Natural killer cell (primary cell): ENCODE data around the gene ARHGDIA. TPM values are rescaled to one million over a fixed set of nuclear protein-coding genes. Genes with fewer than 3 reads are reported as not detected.

Experiments
- ATAC-seq, 3 donors: fragments of 150-1000 bp in 2 of 3; fragments of 200-7000 bp in 1 of 3; cut with Tn5 transposase; 1 replicate in 1 of 3; 2 replicates in 2 of 3; pipeline ENCODE4 v1.10.0; 2021; ENCODE audit warnings: mild to moderate bottlenecking in 2 of 3, moderate library complexity in 2 of 3
- DNase-seq, 2 donors: peaks; one replicate each; pipeline versions ENCODE4 v3.0.0 to v3.0.0-alpha.2; 2013 to 2021; ENCODE audit warnings: mixed read lengths in 1 of 2
- H3K27ac ChIP-seq: one replicate; pipeline ENCODE4 v1.5.1; 2013; ENCODE audit warnings: mild to moderate bottlenecking, low read length
- H3K27me3 ChIP-seq: one replicate; pipeline ENCODE4 v1.6.1; 2013; ENCODE audit warnings: low read length; ENCODE audit not compliant: control insufficient read depth, insufficient read depth
- H3K36me3 ChIP-seq: one replicate; pipeline ENCODE4 v1.6.1; 2013; ENCODE audit warnings: low read length; ENCODE audit not compliant: control insufficient read depth, insufficient read depth
- H3K4me1 ChIP-seq: one replicate; pipeline ENCODE4 v1.6.1; 2013; ENCODE audit warnings: low read length; ENCODE audit not compliant: control insufficient read depth, insufficient read depth
- H3K4me3 ChIP-seq: one replicate; pipeline ENCODE4 v1.5.1; 2013; ENCODE audit warnings: low read length
- H3K9me3 ChIP-seq: one replicate; pipeline ENCODE4 v1.6.1; 2013; ENCODE audit warnings: low read length; ENCODE audit not compliant: control insufficient read depth, insufficient read depth
- H3K27ac Mint-ChIP-seq, 2 donors: one replicate each; pipeline ENCODE4 v1.8.0; 2022; ENCODE audit warnings: mild to moderate bottlenecking in 2 of 2, mixed read lengths in 2 of 2, moderate library complexity in 1 of 2
- H3K27me3 Mint-ChIP-seq, 2 donors: one replicate each; pipeline ENCODE4 v1.8.0; 2022; ENCODE audit warnings: low read depth in 2 of 2, mixed read lengths in 2 of 2
- H3K36me3 Mint-ChIP-seq: one replicate; pipeline ENCODE4 v1.8.0; 2022; ENCODE audit warnings: mixed read lengths
- H3K4me1 Mint-ChIP-seq, 2 donors: one replicate each; pipeline ENCODE4 v1.8.0; 2022; ENCODE audit warnings: mixed read lengths in 2 of 2
- H3K4me3 Mint-ChIP-seq: one replicate; pipeline ENCODE4 v1.8.0; 2022; ENCODE audit warnings: mild to moderate bottlenecking, moderate library complexity, mixed read lengths
- H3K9me3 Mint-ChIP-seq, 2 donors: one replicate each; pipeline ENCODE4 v1.8.0; 2022; ENCODE audit warnings: mixed read lengths in 2 of 2
- WGBS: methylation state at CpG from one replicate; pipeline ENCODE4 v1.1.7; 2013; ENCODE audit warnings: missing lambda C conversion rate; ENCODE audit not compliant: insufficient coverage; 5-methylcytosine and 5-hydroxymethylcytosine counted together
- intact Hi-C: fragments of 100-400 bp; cut with micrococcal nuclease; formaldehyde crosslinking; loops from one replicate; pipeline ENCODE4 v1.14.2; 2022
- total RNA-seq, 4 donors: library from RNA; stranded (reverse); fragments of 120-200 nt in 1 of 4; gene quantifications; one replicate each; pipeline versions ENCODE4 v1.2.3 to v1.2.4, GENCODE V29; 2013 to 2022
- TF ChIP-seq, protein P1 (sequence below): fragments of 200-600 bp; IDR thresholded peaks from one replicate; pipeline ENCODE4 v1.8.0; 2022; ENCODE audit warnings: antibody characterized with exemption

The ARHGDIA gene
- total RNA-seq, 3 donors from 2014 or later (not counting 1 experiment from before 2014, with no cell fraction given): 600 to 824 (median 689) TPM

DNA sequence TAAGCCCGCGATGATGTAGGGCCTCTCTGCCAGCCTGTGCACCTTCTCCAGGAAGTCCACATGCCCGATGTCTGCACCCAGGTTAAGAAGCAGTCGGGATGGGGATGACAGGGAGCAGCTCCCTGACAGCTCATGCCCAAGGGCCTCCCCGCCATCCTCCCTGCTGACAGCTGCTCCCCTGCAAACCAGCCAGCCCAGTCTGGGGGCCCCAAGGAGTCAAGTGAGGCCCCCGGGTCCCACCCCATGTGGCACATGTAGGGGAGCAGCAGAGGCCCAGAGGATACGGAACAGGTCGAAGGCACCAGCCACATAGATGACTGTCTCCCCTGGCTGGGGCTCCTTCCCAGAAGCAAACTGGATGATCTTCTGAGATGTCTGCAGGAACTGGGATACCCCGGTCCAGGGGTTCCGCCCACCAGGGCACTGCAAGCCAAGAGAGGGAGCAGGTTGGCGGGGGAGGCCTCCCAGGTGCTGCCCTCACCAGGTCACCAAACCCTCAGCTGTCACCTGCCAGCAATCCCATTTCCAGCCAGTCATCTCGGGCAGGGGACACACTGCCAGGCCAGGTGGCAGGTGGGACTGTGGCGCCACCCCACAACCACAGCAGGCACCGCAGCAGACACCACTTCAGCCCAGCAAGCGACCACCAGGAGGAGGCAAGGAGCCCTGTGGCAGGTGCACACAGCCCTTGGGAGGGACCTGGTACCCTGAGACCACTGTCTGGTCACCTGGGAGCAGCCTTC is 35.5 kb upstream of the ARHGDIA start:
- Histone ChIP-seq H3K4me1 (peaks cover 17% of the 10 kb centered on the region), H3K9me3 (no peaks in the 10 kb centered on the region), H3K27ac (no peak overlapping the region), H3K4me3 (no peak overlapping the region), H3K27me3 (peaks cover 5% of the 10 kb centered on the region), H3K36me3 (peaks cover 22% of the 10 kb centered on the region)
- 94% methylated on average over 15 of the region's 15 CpGs for WGBS
- no peak for ATAC-seq
- no peak overlapping the region for H3K4me3 Mint-ChIP-seq
- no peak overlapping the region for H3K27ac Mint-ChIP-seq
- peaks cover 0 to 12% of the 10 kb centered on the region in 2 donors for H3K4me1 Mint-ChIP-seq
- intact Hi-C loops: no loop called here
- no peaks in the 10 kb centered on the region for H3K9me3 Mint-ChIP-seq
- no peak for DNase-seq
- no peaks in the 10 kb centered on the region for H3K27me3 Mint-ChIP-seq
- H3K36me3 Mint-ChIP-seq: no peaks in the 10 kb centered on the region
- TF ChIP-seq, protein P1, sequence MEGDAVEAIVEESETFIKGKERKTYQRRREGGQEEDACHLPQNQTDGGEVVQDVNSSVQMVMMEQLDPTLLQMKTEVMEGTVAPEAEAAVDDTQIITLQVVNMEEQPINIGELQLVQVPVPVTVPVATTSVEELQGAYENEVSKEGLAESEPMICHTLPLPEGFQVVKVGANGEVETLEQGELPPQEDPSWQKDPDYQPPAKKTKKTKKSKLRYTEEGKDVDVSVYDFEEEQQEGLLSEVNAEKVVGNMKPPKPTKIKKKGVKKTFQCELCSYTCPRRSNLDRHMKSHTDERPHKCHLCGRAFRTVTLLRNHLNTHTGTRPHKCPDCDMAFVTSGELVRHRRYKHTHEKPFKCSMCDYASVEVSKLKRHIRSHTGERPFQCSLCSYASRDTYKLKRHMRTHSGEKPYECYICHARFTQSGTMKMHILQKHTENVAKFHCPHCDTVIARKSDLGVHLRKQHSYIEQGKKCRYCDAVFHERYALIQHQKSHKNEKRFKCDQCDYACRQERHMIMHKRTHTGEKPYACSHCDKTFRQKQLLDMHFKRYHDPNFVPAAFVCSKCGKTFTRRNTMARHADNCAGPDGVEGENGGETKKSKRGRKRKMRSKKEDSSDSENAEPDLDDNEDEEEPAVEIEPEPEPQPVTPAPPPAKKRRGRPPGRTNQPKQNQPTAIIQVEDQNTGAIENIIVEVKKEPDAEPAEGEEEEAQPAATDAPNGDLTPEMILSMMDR: no peak

DNA sequence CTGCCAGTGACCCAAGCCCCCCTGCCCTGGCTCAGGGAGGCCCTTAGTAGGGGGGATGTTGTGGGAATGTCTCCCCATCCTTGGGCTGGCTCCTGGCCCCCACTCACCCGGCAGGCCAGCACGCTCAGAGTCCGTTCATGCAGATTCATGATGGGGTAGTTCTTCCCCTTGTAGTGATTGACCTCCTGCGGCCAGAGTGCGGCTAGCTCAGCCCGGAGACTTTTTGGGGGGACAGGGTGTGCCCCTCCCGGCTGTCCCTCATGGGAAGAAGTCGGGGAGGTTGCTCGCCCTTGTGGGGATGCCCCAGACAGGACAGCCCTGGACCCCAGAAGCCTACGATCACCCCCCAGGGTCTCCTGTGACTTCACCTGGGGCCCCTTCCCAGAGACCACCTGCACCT is 34.9 kb upstream of the ARHGDIA start:
- H3K9me3 Mint-ChIP-seq: no peaks in the 10 kb centered on the region
- intact Hi-C loops: no loop called here
- H3K4me3 ChIP-seq: no peak overlapping the region
- peaks cover 18% of the 10 kb centered on the region for H3K4me1 ChIP-seq
- H3K27me3 Mint-ChIP-seq: peaks cover 3% of the 10 kb centered on the region in 2 donors
- peaks cover 0 to 10% of the 10 kb centered on the region in 2 donors for H3K4me1 Mint-ChIP-seq
- H3K27me3 ChIP-seq: peaks cover 8% of the 10 kb centered on the region
- ATAC-seq (no peak), DNase-seq (no peak)
- no peaks in the 10 kb centered on the region for H3K36me3 Mint-ChIP-seq
- no peaks in the 10 kb centered on the region for H3K9me3 ChIP-seq
- peaks cover 22% of the 10 kb centered on the region for H3K36me3 ChIP-seq
- H3K27ac Mint-ChIP-seq: no peak overlapping the region
- 95% methylated on average over 10 of the region's 10 CpGs for WGBS
- H3K4me3 Mint-ChIP-seq: no peak overlapping the region
- TF ChIP-seq, protein P1: no peak
- H3K27ac ChIP-seq: no peak overlapping the region

DNA sequence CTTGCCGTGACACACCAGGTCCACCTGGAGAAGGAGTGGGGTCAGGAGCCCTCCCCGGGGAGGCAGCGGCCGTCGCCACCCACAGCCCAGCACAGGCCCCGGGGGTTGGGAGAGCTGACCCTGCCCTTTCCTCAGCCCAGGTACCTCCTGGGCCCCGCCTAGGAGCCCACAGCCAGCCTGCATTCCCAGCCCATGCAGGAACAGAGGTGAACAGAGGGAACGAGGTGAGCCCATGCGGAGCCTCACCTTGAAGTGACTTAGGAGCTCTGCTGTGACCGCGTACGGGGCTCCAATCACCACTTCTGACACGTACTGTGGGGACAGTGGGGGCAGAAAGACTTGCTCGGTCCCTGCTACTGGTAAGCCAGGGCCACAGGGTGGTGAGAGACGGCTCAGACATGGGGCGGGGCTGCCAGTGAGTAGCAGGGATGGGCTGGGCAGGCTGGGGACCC is 34.3 kb upstream of the ARHGDIA start:
- no peak overlapping the region for H3K27ac Mint-ChIP-seq
- no peak for DNase-seq
- peaks cover 14% of the 10 kb centered on the region for H3K4me1 ChIP-seq
- H3K4me3 ChIP-seq: no peak overlapping the region
- H3K36me3 ChIP-seq: peaks cover 22% of the 10 kb centered on the region
- H3K36me3 Mint-ChIP-seq: no peaks in the 10 kb centered on the region
- WGBS: 95% methylated on average over 16 of the region's 16 CpGs
- no peak for ATAC-seq
- H3K9me3 Mint-ChIP-seq: no peaks in the 10 kb centered on the region
- no peak overlapping the region for H3K4me3 Mint-ChIP-seq
- TF ChIP-seq, protein P1: no peak
- peaks cover 7 to 8% of the 10 kb centered on the region in 2 donors for H3K27me3 Mint-ChIP-seq
- peaks cover 8% of the 10 kb centered on the region for H3K27me3 ChIP-seq
- H3K9me3 ChIP-seq: no peaks in the 10 kb centered on the region
- H3K4me1 Mint-ChIP-seq: peaks cover 0 to 7% of the 10 kb centered on the region in 2 donors
- no peak overlapping the region for H3K27ac ChIP-seq
- intact Hi-C loops: no loop called here
